PFSK-1 (cell line): ENCODE results near the gene BTBD9.

ENCODE experiments used
- FOXP2 ChIP-seq: optimal IDR thresholded peaks from 2 replicates; pipeline ENCODE3; 2011; ENCODE audit warnings: borderline replicate concordance, control low read depth, inconsistent platforms; ENCODE audit not compliant: insufficient read depth; ENCODE audit errors: extremely low read length, extremely low read depth
- POLR2AphosphoS5 ChIP-seq: IDR thresholded peaks from 2 replicates; pipeline ENCODE4 v1.6.1; 2012; ENCODE audit warnings: low read depth, mild to moderate bottlenecking, control low read depth, low read length, moderate library complexity
- SIN3A ChIP-seq: IDR thresholded peaks from 2 replicates; pipeline ENCODE4 v1.6.1; 2012; ENCODE audit warnings: mild to moderate bottlenecking, low read length, moderate library complexity, borderline replicate concordance; ENCODE audit not compliant: insufficient read depth
- TAF1 ChIP-seq: IDR thresholded peaks from 2 replicates; pipeline ENCODE4 v1.6.1; 2012; ENCODE audit warnings: low read length, control low read depth, borderline replicate concordance; ENCODE audit not compliant: insufficient read depth
- TF ChIP-seq, protein P1 (sequence below), 2 experiments: IDR thresholded peaks; 2 replicates each; pipeline versions ENCODE4 v1.6.1 to v1.8.0; 2011 to 2012; ENCODE audit warnings: low read depth in 2 of 2, low read length in 2 of 2, control low read depth in 1 of 2, inconsistent platforms in 1 of 2, mild to moderate bottlenecking in 1 of 2, moderate library complexity in 1 of 2; ENCODE audit not compliant: insufficient read depth in 1 of 2

DNA sequence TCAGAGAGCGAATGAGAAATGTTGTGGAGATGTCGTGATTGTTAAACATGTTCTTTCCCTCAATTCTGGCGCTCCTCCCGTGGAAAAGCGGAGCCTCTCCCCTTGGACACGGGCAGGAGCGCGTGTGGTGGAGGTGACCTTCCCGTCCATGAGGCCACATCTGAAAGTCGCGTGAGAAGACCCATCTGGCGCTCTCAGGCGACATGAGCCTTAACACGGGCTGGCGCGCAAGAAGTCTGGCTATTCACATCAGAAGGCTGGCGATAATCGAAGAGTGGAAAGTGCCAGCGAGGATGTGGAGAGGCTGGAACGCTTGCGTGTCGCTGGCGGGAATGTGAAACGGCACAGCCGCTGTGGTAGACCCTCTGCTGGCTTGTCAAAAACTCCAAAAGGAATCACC, 478.9 kb downstream of the BTBD9 start:
- TF ChIP-seq POLR2AphosphoS5 (no peak), TAF1 (no peak), SIN3A (no peak), FOXP2 (no peak)
- TF ChIP-seq, protein P1, sequence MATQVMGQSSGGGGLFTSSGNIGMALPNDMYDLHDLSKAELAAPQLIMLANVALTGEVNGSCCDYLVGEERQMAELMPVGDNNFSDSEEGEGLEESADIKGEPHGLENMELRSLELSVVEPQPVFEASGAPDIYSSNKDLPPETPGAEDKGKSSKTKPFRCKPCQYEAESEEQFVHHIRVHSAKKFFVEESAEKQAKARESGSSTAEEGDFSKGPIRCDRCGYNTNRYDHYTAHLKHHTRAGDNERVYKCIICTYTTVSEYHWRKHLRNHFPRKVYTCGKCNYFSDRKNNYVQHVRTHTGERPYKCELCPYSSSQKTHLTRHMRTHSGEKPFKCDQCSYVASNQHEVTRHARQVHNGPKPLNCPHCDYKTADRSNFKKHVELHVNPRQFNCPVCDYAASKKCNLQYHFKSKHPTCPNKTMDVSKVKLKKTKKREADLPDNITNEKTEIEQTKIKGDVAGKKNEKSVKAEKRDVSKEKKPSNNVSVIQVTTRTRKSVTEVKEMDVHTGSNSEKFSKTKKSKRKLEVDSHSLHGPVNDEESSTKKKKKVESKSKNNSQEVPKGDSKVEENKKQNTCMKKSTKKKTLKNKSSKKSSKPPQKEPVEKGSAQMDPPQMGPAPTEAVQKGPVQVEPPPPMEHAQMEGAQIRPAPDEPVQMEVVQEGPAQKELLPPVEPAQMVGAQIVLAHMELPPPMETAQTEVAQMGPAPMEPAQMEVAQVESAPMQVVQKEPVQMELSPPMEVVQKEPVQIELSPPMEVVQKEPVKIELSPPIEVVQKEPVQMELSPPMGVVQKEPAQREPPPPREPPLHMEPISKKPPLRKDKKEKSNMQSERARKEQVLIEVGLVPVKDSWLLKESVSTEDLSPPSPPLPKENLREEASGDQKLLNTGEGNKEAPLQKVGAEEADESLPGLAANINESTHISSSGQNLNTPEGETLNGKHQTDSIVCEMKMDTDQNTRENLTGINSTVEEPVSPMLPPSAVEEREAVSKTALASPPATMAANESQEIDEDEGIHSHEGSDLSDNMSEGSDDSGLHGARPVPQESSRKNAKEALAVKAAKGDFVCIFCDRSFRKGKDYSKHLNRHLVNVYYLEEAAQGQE (IDR thresholded peaks at IDR 0.05; ENCODE audit: insufficient read depth in 1 of 2, low read depth in 2 of 2, low read length in 2 of 2), result no peak
